UCSD-AML1 (cell line): ENCODE measurements around the gene MRPL37.
"Not testable (repeated sequence)": the region's sequence is repeated elsewhere in the genome, so short reads cannot be mapped to it uniquely, and the experiment has no call there.

Experiments
- DNase-seq: peaks from one replicate; lab custom pipeline; 2025; ENCODE audit not compliant: unreplicated experiment; lab: John Stamatoyannopoulos, UW

Gene MRPL37

GRCh38 chr1:54218883-54219687 lies 19.1 kb downstream of the MRPL37 start:
- no peak for DNase-seq

GRCh38 chr1:54219688-54220003 lies 19.7 kb downstream of the MRPL37 start:
- DNase-seq, result no peak

- peak; percentile 36 for DNase-seq
These were observed 20.2 kb downstream of the MRPL37 start for GRCh38 chr1:54220004-54220811.

GRCh38 chr1:54221113-54221834 lies 21.3 kb downstream of the MRPL37 start:
- no peak for DNase-seq

GRCh38 chr1:54221867-54222484 lies 22.0 kb downstream of the MRPL37 start:
- DNase-seq, result no peak

GRCh38 chr1:54222711-54223110 lies 22.7 kb downstream of the MRPL37 start:
- DNase-seq, result no peak

GRCh38 chr1:54223441-54224202 lies 23.7 kb downstream of the MRPL37 start:
- no peak for DNase-seq

- no peak for DNase-seq
These were observed 24.3 kb downstream of the MRPL37 start for GRCh38 chr1:54224233-54224632.

GRCh38 chr1:54225378-54225777 lies 25.4 kb downstream of the MRPL37 start:
- DNase-seq, result no peak

- DNase-seq, result no peak
These were observed 26.1 kb downstream of the MRPL37 start for GRCh38 chr1:54225986-54226559.

GRCh38 chr1:54227091-54227602 lies 27.2 kb downstream of the MRPL37 start:
- DNase-seq, result no peak

GRCh38 chr1:54227891-54228310 lies 27.9 kb downstream of the MRPL37 start:
- DNase-seq, result no peak

- DNase-seq, result no peak
These were observed 28.7 kb downstream of the MRPL37 start for GRCh38 chr1:54228638-54229079.

GRCh38 chr1:54229281-54229891 lies 29.4 kb downstream of the MRPL37 start:
- no peak for DNase-seq

GRCh38 chr1:54230507-54231339 lies 30.8 kb downstream of the MRPL37 start:
- DNase-seq, result no peak

GRCh38 chr1:54233196-54233595 lies 33.2 kb downstream of the MRPL37 start:
- DNase-seq, result not testable (repeated sequence)

GRCh38 chr1:54234284-54234683 lies 34.3 kb downstream of the MRPL37 start:
- no peak for DNase-seq

- no peak for DNase-seq
These were observed 37.6 kb downstream of the MRPL37 start for GRCh38 chr1:54237586-54237985.
